ENCODE measurements around the gene BAIAP2.
"Not testable (repeated sequence)": the region's sequence is repeated elsewhere in the genome, so short reads cannot be mapped to it uniquely, and the experiment has no call there.

The BAIAP2 gene

GRCh38 chr17:81076141-81076679, 41.3 kb downstream of the BAIAP2 start:
- no peaks in the 10 kb centered on the region for H3K4me1 Mint-ChIP-seq
- CTCF ChIA-PET = no interaction called here
- H3K9me3 Mint-ChIP-seq = no peaks in the 10 kb centered on the region
- no peak for DNase-seq
- H3K36me3 Mint-ChIP-seq = no peaks in the 10 kb centered on the region
- peaks cover 3% of the 10 kb centered on the region for H3K27me3 Mint-ChIP-seq
- no peak overlapping the region for H3K27ac Mint-ChIP-seq
- no peak overlapping the region for H3K4me3 Mint-ChIP-seq

GRCh38 chr17:81078026-81078913, 43.3 kb downstream of the BAIAP2 start:
- H3K9me3 Mint-ChIP-seq, H3K4me3 Mint-ChIP-seq, CTCF ChIA-PET, H3K36me3 Mint-ChIP-seq, H3K4me1 Mint-ChIP-seq, H3K27me3 Mint-ChIP-seq, H3K27ac Mint-ChIP-seq, DNase-seq: not testable (repeated sequence)

- H3K36me3 Mint-ChIP-seq = no peaks in the 10 kb centered on the region
- CTCF ChIA-PET = interaction anchor here (1.4 kb wide), 1 partner anchor 17 kb away, joined by 3 read pairs; no protein-coding TSS in a partner anchor
- no peak for DNase-seq
- no peaks in the 10 kb centered on the region for H3K4me1 Mint-ChIP-seq
- H3K27me3 Mint-ChIP-seq = peaks cover 3% of the 10 kb centered on the region
- H3K9me3 Mint-ChIP-seq = no peaks in the 10 kb centered on the region
- H3K4me3 Mint-ChIP-seq = no peak overlapping the region
- no peak overlapping the region for H3K27ac Mint-ChIP-seq
Measured at GRCh38 chr17:81080019-81080418, 45.1 kb downstream of the BAIAP2 start.

GRCh38 chr17:81081222-81082176, 46.5 kb downstream of the BAIAP2 start:
- no peaks in the 10 kb centered on the region for H3K4me1 Mint-ChIP-seq

GRCh38 chr17:81082177-81083073, 47.5 kb downstream of the BAIAP2 start:
- Mint-ChIP-seq H3K4me1 (peaks cover 8% of the 10 kb centered on the region), H3K4me3 (no peak overlapping the region), H3K36me3 (no peaks in the 10 kb centered on the region), H3K27me3 (peaks cover 11% of the 10 kb centered on the region), H3K9me3 (no peaks in the 10 kb centered on the region), H3K27ac (no peak overlapping the region)
- DNase-seq = no peak
- CTCF ChIA-PET = no interaction called here

More at GRCh38 chr17:81081222-81082176, 46.5 kb downstream of the BAIAP2 start:
- H3K4me3 Mint-ChIP-seq = no peak overlapping the region
- no peaks in the 10 kb centered on the region for H3K9me3 Mint-ChIP-seq
- CTCF ChIA-PET = no interaction called here
- H3K27ac Mint-ChIP-seq = no peak overlapping the region
- DNase-seq = no peak
- H3K36me3 Mint-ChIP-seq = no peaks in the 10 kb centered on the region
- H3K27me3 Mint-ChIP-seq = peaks cover 3% of the 10 kb centered on the region

- peaks cover 17% of the 10 kb centered on the region for H3K27me3 Mint-ChIP-seq
- no peak overlapping the region for H3K4me3 Mint-ChIP-seq
- no peak for DNase-seq
- no peaks in the 10 kb centered on the region for H3K36me3 Mint-ChIP-seq
- H3K9me3 Mint-ChIP-seq = no peaks in the 10 kb centered on the region
- H3K4me1 Mint-ChIP-seq = peaks cover 13% of the 10 kb centered on the region
- CTCF ChIA-PET = no interaction called here
- H3K27ac Mint-ChIP-seq = no peak overlapping the region
Measured at GRCh38 chr17:81083125-81083765, 48.3 kb downstream of the BAIAP2 start.

- peaks cover 13% of the 10 kb centered on the region for H3K4me1 Mint-ChIP-seq
- no peaks in the 10 kb centered on the region for H3K9me3 Mint-ChIP-seq
- H3K4me3 Mint-ChIP-seq = no peak overlapping the region
- CTCF ChIA-PET = interaction anchor here (1.5 kb wide), 1 partner anchor 12 kb away, joined by 4 read pairs; no protein-coding TSS in a partner anchor
- no peak for DNase-seq
- H3K36me3 Mint-ChIP-seq = no peaks in the 10 kb centered on the region
- H3K27me3 Mint-ChIP-seq = peaks cover 14% of the 10 kb centered on the region
- H3K27ac Mint-ChIP-seq = no peak overlapping the region
Measured at GRCh38 chr17:81084680-81085419, 49.9 kb downstream of the BAIAP2 start.

- CTCF ChIA-PET = interaction anchor here (1.5 kb wide), 1 partner anchor 12 kb away, joined by 4 read pairs; no protein-coding TSS in a partner anchor
- Mint-ChIP-seq H3K36me3 (no peaks in the 10 kb centered on the region), H3K27ac (no peak overlapping the region), H3K9me3 (no peaks in the 10 kb centered on the region), H3K4me1 (peaks cover 16% of the 10 kb centered on the region), H3K27me3 (peaks cover 19% of the 10 kb centered on the region), H3K4me3 (no peak overlapping the region)
- DNase-seq = no peak
Measured at GRCh38 chr17:81085420-81085911, 50.5 kb downstream of the BAIAP2 start.

- Mint-ChIP-seq H3K36me3 (no peaks in the 10 kb centered on the region), H3K4me3 (no peak overlapping the region), H3K9me3 (no peaks in the 10 kb centered on the region), H3K27me3 (peaks cover 27% of the 10 kb centered on the region), H3K27ac (no peak overlapping the region), H3K4me1 (peaks cover 19% of the 10 kb centered on the region)
- CTCF ChIA-PET = interaction anchor here (1.1 to 1.7 kb wide), 2 partner anchors 10 to 15 kb away, joined by 4 to 5 read pairs; no protein-coding TSS in a partner anchor
- DNase-seq = peak; percentile 29
Measured at GRCh38 chr17:81086789-81087551, 52.0 kb downstream of the BAIAP2 start.

GRCh38 chr17:81090361-81091136, 55.6 kb downstream of the BAIAP2 start:
- peak; percentile 58 for DNase-seq
- no peak overlapping the region for H3K4me3 Mint-ChIP-seq
- H3K9me3 Mint-ChIP-seq = no peaks in the 10 kb centered on the region
- H3K27me3 Mint-ChIP-seq = peaks cover 52% of the 10 kb centered on the region
- CTCF ChIA-PET = interaction anchor here (1.5 kb wide), 1 partner anchor 11 kb away, joined by 4 read pairs; no protein-coding TSS in a partner anchor
- peaks cover 35% of the 10 kb centered on the region for H3K4me1 Mint-ChIP-seq
- H3K36me3 Mint-ChIP-seq = no peaks in the 10 kb centered on the region
- H3K27ac Mint-ChIP-seq = no peak overlapping the region

- peaks cover 41% of the 10 kb centered on the region for H3K4me1 Mint-ChIP-seq
- no peak overlapping the region for H3K27ac Mint-ChIP-seq
- CTCF ChIA-PET = interaction anchor here (1.5 kb wide), 1 partner anchor 11 kb away, joined by 4 read pairs; no protein-coding TSS in a partner anchor
- no peak for DNase-seq
- no peaks in the 10 kb centered on the region for H3K36me3 Mint-ChIP-seq
- H3K9me3 Mint-ChIP-seq = no peaks in the 10 kb centered on the region
- H3K4me3 Mint-ChIP-seq = no peak overlapping the region
- peaks cover 58% of the 10 kb centered on the region for H3K27me3 Mint-ChIP-seq
Measured at GRCh38 chr17:81091154-81091553, 56.2 kb downstream of the BAIAP2 start.
